Measurements from ENCODE around the gene HAPLN2.

- TF ChIP-seq, protein P1, sequence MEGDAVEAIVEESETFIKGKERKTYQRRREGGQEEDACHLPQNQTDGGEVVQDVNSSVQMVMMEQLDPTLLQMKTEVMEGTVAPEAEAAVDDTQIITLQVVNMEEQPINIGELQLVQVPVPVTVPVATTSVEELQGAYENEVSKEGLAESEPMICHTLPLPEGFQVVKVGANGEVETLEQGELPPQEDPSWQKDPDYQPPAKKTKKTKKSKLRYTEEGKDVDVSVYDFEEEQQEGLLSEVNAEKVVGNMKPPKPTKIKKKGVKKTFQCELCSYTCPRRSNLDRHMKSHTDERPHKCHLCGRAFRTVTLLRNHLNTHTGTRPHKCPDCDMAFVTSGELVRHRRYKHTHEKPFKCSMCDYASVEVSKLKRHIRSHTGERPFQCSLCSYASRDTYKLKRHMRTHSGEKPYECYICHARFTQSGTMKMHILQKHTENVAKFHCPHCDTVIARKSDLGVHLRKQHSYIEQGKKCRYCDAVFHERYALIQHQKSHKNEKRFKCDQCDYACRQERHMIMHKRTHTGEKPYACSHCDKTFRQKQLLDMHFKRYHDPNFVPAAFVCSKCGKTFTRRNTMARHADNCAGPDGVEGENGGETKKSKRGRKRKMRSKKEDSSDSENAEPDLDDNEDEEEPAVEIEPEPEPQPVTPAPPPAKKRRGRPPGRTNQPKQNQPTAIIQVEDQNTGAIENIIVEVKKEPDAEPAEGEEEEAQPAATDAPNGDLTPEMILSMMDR (IDR thresholded peaks at IDR 0.05; ENCODE audit: poor library complexity) = no peak
- TF ChIP-seq EZH2 (IDR thresholded peaks at IDR 0.05; ENCODE audit: borderline replicate concordance) (no peak), EZH2phosphoT487 (IDR thresholded peaks at IDR 0.05; ENCODE audit: low read depth, severe bottlenecking, unreplicated experiment) (no peak)
These were observed 26.9 kb upstream of the HAPLN2 start for GRCh38 chr1:156592158-156592909.

Measured in hepatocyte (in vitro differentiated cells).